A549 (cell line): ENCODE results near the gene MITF.

Experiments used
- BHLHE40 ChIP-seq: IDR thresholded peaks from 2 replicates; pipeline ENCODE4 v1.6.1; 2012; ENCODE audit warnings: low read depth, low read length, inconsistent platforms
- CHD2 ChIP-seq: fragments of 150-350 bp; IDR thresholded peaks from 2 replicates; pipeline ENCODE4 v1.6.1; 2014; ENCODE audit warnings: low read length; ENCODE audit not compliant: partially characterized antibody
- CTCF ChIP-seq: fragments of >200 bp; sonication (Bioruptor Twin); formaldehyde crosslinking; IDR thresholded peaks from 3 replicates; pipeline ENCODE4 v1.5.1; 2016
- E2F6 ChIP-seq: IDR thresholded peaks from 2 replicates; pipeline ENCODE4 v1.6.1; 2012; ENCODE audit warnings: low read depth, borderline replicate concordance
- EP300 ChIP-seq, 2 experiments: fragments of >200 bp; sonication (Bioruptor Twin); formaldehyde crosslinking; IDR thresholded peaks; 2 replicates in 1 of 2; 3 replicates in 1 of 2; pipeline ENCODE4 v1.6.1; 2016 to 2017
- GATA3 ChIP-seq: IDR thresholded peaks from 2 replicates; pipeline ENCODE4 v1.6.1; 2012; ENCODE audit warnings: borderline replicate concordance
- HMGXB4 ChIP-seq: fragments of 250-450 bp; sonication (Bioruptor Pico); IDR thresholded peaks from 2 replicates; pipeline ENCODE4 v1.5.0; 2021; ENCODE audit warnings: mild to moderate bottlenecking, moderate library complexity, borderline replicate concordance
- JUN ChIP-seq, 2 experiments: fragments of >200 bp; sonication (Bioruptor Twin); formaldehyde crosslinking; IDR thresholded peaks; 2 replicates in 1 of 2; 3 replicates in 1 of 2; pipeline ENCODE4 v1.6.1; 2016 to 2017
- JUNB ChIP-seq: fragments of >200 bp; sonication (Bioruptor Twin); formaldehyde crosslinking; IDR thresholded peaks from 2 replicates; pipeline ENCODE4 v1.6.1; 2016
- MAFK ChIP-seq: fragments of 450-650 bp; IDR thresholded peaks from 2 replicates; pipeline ENCODE4 v1.6.1; 2014; ENCODE audit not compliant: partially characterized antibody
- NFE2L2 ChIP-seq: fragments of 150-350 bp; conservative IDR thresholded peaks from 2 replicates; pipeline ENCODE4 v1.6.1; 2014; ENCODE audit warnings: low read length
- POLR2A ChIP-seq: IDR thresholded peaks from 2 replicates; pipeline ENCODE4 v1.6.1; 2012; ENCODE audit warnings: mild to moderate bottlenecking, low read length
- SREBF2 ChIP-seq: fragments of 450-650 bp; IDR thresholded peaks from 2 replicates; pipeline ENCODE4 v1.6.1; 2014; ENCODE audit warnings: mild to moderate bottlenecking, moderate library complexity

- no peak for TF ChIP-seq BHLHE40
- TF ChIP-seq CHD2, result no peak
- TF ChIP-seq JUN (IDR thresholded peaks at IDR 0.05), result no peak
- TF ChIP-seq CTCF, result no peak
- no peak for TF ChIP-seq MAFK
- TF ChIP-seq SREBF2, result no peak
- TF ChIP-seq POLR2A, result no peak
- TF ChIP-seq GATA3, result no peak
- no peak for TF ChIP-seq HMGXB4 (CRISPR knock-in tag)
- TF ChIP-seq E2F6, result no peak
- TF ChIP-seq JUNB, result no peak
- TF ChIP-seq NFE2L2, result no peak
- TF ChIP-seq EP300 (IDR thresholded peaks at IDR 0.05), result no peak
These were observed 40.5 kb upstream of the MITF start for GRCh38 chr3:69698728-69699127.
